ENCODE measurements around the gene RCOR1.
A peak's percentile ranks its signal among the peaks of the same experiment; 100 is the strongest.

The RCOR1 gene

GRCh38 chr14:102776761-102777710 is 184.6 kb downstream of the RCOR1 start, which contains the start of gene TRAF3:
Gene TRAF3 (plus strand): TSS chr14:102777449. CDS start chr14:102870202, 92,753 bp downstream.
- no peak for TF ChIP-seq CTCF (conservative IDR thresholded peaks at IDR 0.05; ENCODE audit: low read length)
- peak; percentile 69 for DNase-seq (ENCODE audit: low read depth)
- peak within 1 kb of the TSS; percentile 66 for H3K4me3 ChIP-seq (ENCODE audit: low read length)

- H3K4me3 ChIP-seq (ENCODE audit: low read length), result peak overlapping the region; percentile 66
- DNase-seq (ENCODE audit: low read depth), result no peak
- TF ChIP-seq CTCF (conservative IDR thresholded peaks at IDR 0.05; ENCODE audit: low read length), result no peak
Observed at GRCh38 chr14:102777711-102778337, 185.4 kb downstream of the RCOR1 start.

- peak overlapping the region; percentile 66 for H3K4me3 ChIP-seq (ENCODE audit: low read length)
- DNase-seq (ENCODE audit: low read depth), result peak; percentile 35
- TF ChIP-seq CTCF (conservative IDR thresholded peaks at IDR 0.05; ENCODE audit: low read length), result no peak
Observed at GRCh38 chr14:102778338-102779083, 186.1 kb downstream of the RCOR1 start.

- no peak for DNase-seq (ENCODE audit: low read depth)
- TF ChIP-seq CTCF (conservative IDR thresholded peaks at IDR 0.05; ENCODE audit: low read length), result no peak
- H3K4me3 ChIP-seq (ENCODE audit: low read length), result peak overlapping the region; percentile 66
Observed at GRCh38 chr14:102779084-102779462, 186.6 kb downstream of the RCOR1 start.

- DNase-seq (ENCODE audit: low read depth), result no peak
- no peak for TF ChIP-seq CTCF (conservative IDR thresholded peaks at IDR 0.05; ENCODE audit: low read length)
- no peak overlapping the region for H3K4me3 ChIP-seq (ENCODE audit: low read length)
Observed at GRCh38 chr14:102779574-102780315, 187.3 kb downstream of the RCOR1 start.
